ENCODE measurements around the gene MYEOV. TPM values are rescaled to one million over a fixed set of nuclear protein-coding genes. Genes with fewer than 3 reads are reported as not detected.

MYEOV gene
- total and polyA plus RNA-seq, 10 of the 15 experiments (the other 5 are each of a cell fraction or from before 2014, with no cell fraction given) = 0.05 to 0.40 (median 0.26) TPM; not detected in 3

DNA sequence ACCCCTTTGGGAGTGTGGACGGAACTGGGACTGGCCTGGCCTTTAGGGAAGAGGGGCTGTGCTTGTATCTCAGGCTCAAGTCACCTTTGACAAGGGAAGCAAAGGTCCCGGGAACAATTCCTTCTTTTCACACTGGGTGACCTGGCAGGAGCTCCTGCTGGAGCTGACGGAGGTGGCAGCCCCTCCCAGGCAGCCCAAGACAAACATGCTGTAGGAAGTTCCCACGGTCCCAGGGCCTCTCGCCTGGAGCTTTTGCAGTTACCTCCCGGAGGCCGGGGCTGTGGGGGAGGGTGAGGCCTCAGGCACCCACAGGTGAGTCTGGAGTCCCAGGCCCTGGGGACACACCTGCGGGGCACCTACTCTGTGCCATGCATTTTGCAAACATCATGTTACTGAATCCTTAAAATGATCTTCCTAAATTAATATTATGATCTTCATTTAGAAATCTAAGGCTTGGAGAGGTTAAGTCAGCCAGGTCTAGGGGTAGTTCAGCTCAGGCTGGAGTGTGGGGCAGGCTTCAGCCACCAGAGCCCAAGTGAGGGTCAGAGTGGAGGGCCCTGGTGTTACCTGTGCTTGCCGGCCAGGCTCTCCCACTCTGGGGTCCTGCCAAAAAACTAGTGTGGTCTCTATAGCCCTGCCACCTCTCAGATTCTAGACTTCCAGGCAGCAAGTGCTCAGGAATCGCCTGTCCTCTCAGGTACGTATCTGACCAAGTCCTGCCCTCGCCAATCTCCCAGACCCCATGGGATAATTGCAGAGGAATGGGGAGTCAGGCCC is 15.7 kb upstream of the MYEOV start:
- no peak overlapping the region for H2AFZ ChIP-seq (ENCODE audit: control insufficient read depth, low read depth, low read length)
- ChIA-PET SMC1A (ENCODE audit: uncharacterized antibody, unreplicated experiment) (interaction anchor here (0.6 to 2.0 kb wide), 3 partner anchors 15 to 112 kb away, joined by 3 to 12 read pairs (median 3); no protein-coding TSS in a partner anchor), POLR2A (no interaction called here), CTCF (interaction anchor here (0.5 to 2.2 kb wide), 3 partner anchors 18 to 20 kb away, joined by 3 to 10 read pairs (median 3); no protein-coding TSS in a partner anchor), RAD21 (ENCODE audit: unreplicated experiment) (interaction anchor here (0.6 to 2.0 kb wide), 2 partner anchors 10 to 36 kb away, joined by 3 to 7 read pairs; no protein-coding TSS in a partner anchor)
- H3K27ac ChIP-seq (ENCODE audit: control insufficient read depth, insufficient read depth) = peak overlapping the region; percentile 76; the same call in 1 of the 2 replicates
- FAIRE-seq = no peak
- no peak overlapping the region for H3K4me3 ChIP-seq
- no peak for DNase-seq (ENCODE audit: low read depth, low spot score)
- H4K20me1 ChIP-seq (ENCODE audit: control insufficient read depth, insufficient read depth) = no peaks in the 10 kb centered on the region
- no peaks in the 10 kb centered on the region for H3K27me3 ChIP-seq (replicated peaks in 1 of 2; ENCODE audit: control insufficient read depth in 2 of 2, insufficient read depth in 2 of 2, low read length in 1 of 2)
- H3K9me3 ChIP-seq (replicated peaks; ENCODE audit: control insufficient read depth, insufficient read depth, low read length) = peaks cover 2% of the 10 kb centered on the region; the same call in 1 of the 3 replicates
- BruUV-seq (replicated peaks) = no TSS peak
- in situ Hi-C loops (cut with MboI) = no loop called here
- no peaks in the 10 kb centered on the region for H3K36me3 ChIP-seq (ENCODE audit: control insufficient read depth in 2 of 2, insufficient read depth in 2 of 2, low read length in 1 of 2)
- H3K9ac ChIP-seq (ENCODE audit: control insufficient read depth, insufficient read depth, low read length) = peak overlapping the region; percentile 38; the same call in 1 of the 2 replicates
- H3K4me1 ChIP-seq (ENCODE audit: control insufficient read depth, insufficient read depth, low read length) = peaks cover 19% of the 10 kb centered on the region
- H3K4me2 ChIP-seq (ENCODE audit: control insufficient read depth, insufficient read depth) = no peak overlapping the region; the same call in 1 of the 2 replicates
- no peaks in the 10 kb centered on the region for H3K79me2 ChIP-seq (ENCODE audit: control insufficient read depth, insufficient read depth, low read length)
- intact Hi-C loops (cut with micrococcal nuclease; ENCODE audit: unreplicated experiment) = no loop called here
- no peak for ATAC-seq
- 85% methylated on average over 12 of the region's 12 CpGs for WGBS (ENCODE audit: insufficient coverage, insufficient replicate concordance, low lambda C conversion rate, missing lambda C conversion rate)
- no peak for TF ChIP-seq SIX5 (IDR thresholded peaks at IDR 0.05; ENCODE audit: low read depth, low read length, severe bottlenecking)
- TF ChIP-seq ATF3 (IDR thresholded peaks at IDR 0.05; ENCODE audit: borderline replicate concordance, extremely low read depth, low read depth, low read length) = no peak
- no peak for TF ChIP-seq NR2C2 (IDR thresholded peaks at IDR 0.05; ENCODE audit: borderline replicate concordance, control insufficient read depth, insufficient read length, low read depth)
- no peak for TF ChIP-seq KDM1A (IDR thresholded peaks at IDR 0.05; ENCODE audit: borderline replicate concordance)
- TF ChIP-seq, protein P1, sequence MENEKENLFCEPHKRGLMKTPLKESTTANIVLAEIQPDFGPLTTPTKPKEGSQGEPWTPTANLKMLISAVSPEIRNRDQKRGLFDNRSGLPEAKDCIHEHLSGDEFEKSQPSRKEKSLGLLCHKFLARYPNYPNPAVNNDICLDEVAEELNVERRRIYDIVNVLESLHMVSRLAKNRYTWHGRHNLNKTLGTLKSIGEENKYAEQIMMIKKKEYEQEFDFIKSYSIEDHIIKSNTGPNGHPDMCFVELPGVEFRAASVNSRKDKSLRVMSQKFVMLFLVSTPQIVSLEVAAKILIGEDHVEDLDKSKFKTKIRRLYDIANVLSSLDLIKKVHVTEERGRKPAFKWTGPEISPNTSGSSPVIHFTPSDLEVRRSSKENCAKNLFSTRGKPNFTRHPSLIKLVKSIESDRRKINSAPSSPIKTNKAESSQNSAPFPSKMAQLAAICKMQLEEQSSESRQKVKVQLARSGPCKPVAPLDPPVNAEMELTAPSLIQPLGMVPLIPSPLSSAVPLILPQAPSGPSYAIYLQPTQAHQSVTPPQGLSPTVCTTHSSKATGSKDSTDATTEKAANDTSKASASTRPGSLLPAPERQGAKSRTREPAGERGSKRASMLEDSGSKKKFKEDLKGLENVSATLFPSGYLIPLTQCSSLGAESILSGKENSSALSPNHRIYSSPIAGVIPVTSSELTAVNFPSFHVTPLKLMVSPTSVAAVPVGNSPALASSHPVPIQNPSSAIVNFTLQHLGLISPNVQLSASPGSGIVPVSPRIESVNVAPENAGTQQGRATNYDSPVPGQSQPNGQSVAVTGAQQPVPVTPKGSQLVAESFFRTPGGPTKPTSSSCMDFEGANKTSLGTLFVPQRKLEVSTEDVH (IDR thresholded peaks at IDR 0.05; ENCODE audit: low read depth, partially characterized antibody) = no peak
- TF ChIP-seq ZSCAN29 (IDR thresholded peaks at IDR 0.05) = no peak
- no peak for TF ChIP-seq ZBTB33 (IDR thresholded peaks at IDR 0.05)
- TF ChIP-seq PAX8 (IDR thresholded peaks at IDR 0.05) = no peak
- no peak for TF ChIP-seq SPI1 (IDR thresholded peaks at IDR 0.05; ENCODE audit: borderline replicate concordance, insufficient read depth, low read depth, low read length)
- no peak for TF ChIP-seq BCL3 (IDR thresholded peaks at IDR 0.05; ENCODE audit: borderline replicate concordance, insufficient read depth, low read depth, low read length, poor library complexity, severe bottlenecking)
- TF ChIP-seq IRF5 (IDR thresholded peaks at IDR 0.05; ENCODE audit: borderline replicate concordance) = no peak
- no peak for TF ChIP-seq YY1 (IDR thresholded peaks at IDR 0.05; ENCODE audit: low read depth, low read length)
- TF ChIP-seq ZBED1 (IDR thresholded peaks at IDR 0.05; ENCODE audit: borderline replicate concordance) = no peak
- no peak for TF ChIP-seq WRNIP1 (IDR thresholded peaks at IDR 0.05; ENCODE audit: borderline replicate concordance, low read depth, low read length)
- TF ChIP-seq FOXK2 (IDR thresholded peaks at IDR 0.05) = no peak
